ENCODE results near the gene LIN7B.

LIN7B gene

GRCh38 chr19:49165111-49165750 is 51.1 kb downstream of the LIN7B start:
- DNase-seq (ENCODE audit: low read depth), result no peak

- DNase-seq (ENCODE audit: low read depth), result no peak
Observed at GRCh38 chr19:49165865-49166301, 51.7 kb downstream of the LIN7B start.

GRCh38 chr19:49167857-49168409 is 53.8 kb downstream of the LIN7B start:
- DNase-seq (ENCODE audit: low read depth), result no peak
